Transverse colon (tissue), 4 donors: ENCODE results near the gene PFDN5. TPM values are rescaled to one million over a fixed set of nuclear protein-coding genes. Genes with fewer than 3 reads are reported as not detected.

ENCODE experiments used
- DNase-seq: peaks from one replicate; pipeline ENCODE4 v3.0.0-alpha.2; 2019
- H3K27ac ChIP-seq, 4 donors: fragments of 200-600 bp; sonication (generic); 2 replicates each; pipeline ENCODE4 v1.5.1; 2016 to 2018; ENCODE audit warnings: inconsistent platforms in 4 of 4
- H3K27me3 ChIP-seq: fragments of 200-600 bp; sonication (generic); 2 replicates; pipeline ENCODE4 v1.5.1; 2017; ENCODE audit warnings: inconsistent platforms
- H3K36me3 ChIP-seq, 4 donors: fragments of 200-600 bp; sonication (generic); 2 replicates each; pipeline ENCODE4 v1.5.1; 2017 to 2019; ENCODE audit warnings: inconsistent platforms in 4 of 4
- H3K4me1 ChIP-seq, 4 donors: fragments of 200-600 bp; sonication (generic); 2 replicates each; pipeline ENCODE4 v1.5.1; 2017 to 2020; ENCODE audit warnings: inconsistent platforms in 4 of 4
- H3K4me3 ChIP-seq, 4 donors: fragments of 200-600 bp; sonication (generic); 1 replicate in 1 of 4; 2 replicates in 3 of 4; pipeline versions ENCODE4 v1.5.1 to v1.6.1; 2017 to 2019; ENCODE audit warnings: inconsistent platforms in 4 of 4
- H3K9me3 ChIP-seq, 2 donors: fragments of 200-600 bp; sonication (generic); 2 replicates each; pipeline ENCODE4 v1.5.1; 2017 to 2019; ENCODE audit warnings: inconsistent platforms in 2 of 2
- CTCF ChIP-seq, 5 experiments: fragments of 200-600 bp in 3 of 5; fragments of 450-650 bp in 2 of 5; sonication (generic) in 3 of 5; IDR thresholded peaks; 1 replicate in 2 of 5; 2 replicates in 3 of 5; pipeline ENCODE4 v1.5.1; 2016 to 2017; ENCODE audit warnings: antibody characterized with exemption in 5 of 5, inconsistent platforms in 3 of 5, mild to moderate bottlenecking in 2 of 5, moderate library complexity in 1 of 5
- EP300 ChIP-seq: sonication (generic); formaldehyde crosslinking; IDR thresholded peaks from one replicate; pipeline ENCODE4 v1.6.1; 2017; ENCODE audit warnings: antibody characterized with exemption, low read depth
- POLR2A ChIP-seq: fragments of 450-650 bp; IDR thresholded peaks from one replicate; pipeline ENCODE4 v1.6.1; 2016; ENCODE audit warnings: antibody characterized with exemption, mild to moderate bottlenecking, moderate library complexity
- POLR2AphosphoS5 ChIP-seq, 3 donors: sonication (generic); formaldehyde crosslinking; IDR thresholded peaks; one replicate each; pipeline ENCODE4 v1.6.1; 2016; ENCODE audit warnings: antibody characterized with exemption in 3 of 3
- WGBS, 2 donors: methylation state at CpG; one replicate each; pipeline ENCODE4 v1.1.5; 2018; ENCODE audit warnings: low coverage in 1 of 2; 5-methylcytosine and 5-hydroxymethylcytosine counted together
- in situ Hi-C, 4 donors: fragments of 200-750 bp; cut with MboI; loops; one replicate each; pipeline versions ENCODE4 v1.15.0 to v1.15.1; 2017; ENCODE audit warnings: low sequenced_read_pairs in 3 of 4, low pct_ligation_motif_present in 1 of 4, low pct_unique_long_range_greater_than_20kb in 1 of 4
- intact Hi-C: fragments of 100-400 bp; cut with DNase I; formaldehyde crosslinking; loops from one replicate; pipeline ENCODE4 v1.15.1; 2023; ENCODE audit warnings: low total_unique reads
- total RNA-seq, 4 donors: library from RNA; depleted of rRNA; stranded (reverse); fragments of >200 nt; gene quantifications; one replicate each; pipeline ENCODE4 v1.1.0, GENCODE V29; 2016

PFDN5 gene
- total RNA-seq, 4 donors from 2014 or later, result 244 to 451 (median 381) TPM

DNA sequence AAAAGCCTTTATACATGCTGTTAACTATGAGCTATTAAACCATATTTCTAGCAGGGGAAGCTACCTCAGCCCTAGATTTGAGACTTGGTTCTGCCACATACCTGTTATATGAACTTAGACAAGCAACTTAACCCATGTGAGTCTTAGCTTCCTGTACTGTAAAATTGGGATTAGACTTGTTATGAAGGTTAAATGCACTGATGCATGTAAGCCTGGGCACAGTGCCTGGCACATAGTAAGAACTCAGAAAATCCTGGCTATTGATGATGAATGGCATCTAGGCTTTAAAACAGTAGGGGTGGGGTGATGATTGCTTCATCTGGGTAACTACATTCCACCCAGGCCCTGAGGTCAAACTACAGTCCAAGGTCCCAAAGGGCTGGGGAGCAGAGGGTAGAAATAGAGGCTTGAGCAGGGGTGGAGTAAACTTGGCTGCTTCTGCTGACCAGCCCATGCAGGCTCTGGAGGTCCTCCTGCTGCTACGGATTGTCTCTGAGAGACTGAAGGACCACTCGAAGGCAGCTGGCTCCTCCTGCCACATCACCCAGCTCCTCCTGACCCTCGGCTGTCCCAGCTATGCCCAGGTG is 16.0 kb upstream of the PFDN5 start:
- intact Hi-C loops, result no loop called here
- Histone ChIP-seq H3K36me3 (no peaks in the 10 kb centered on the region), H3K4me3 (no peak overlapping the region), H3K9me3 (no peaks in the 10 kb centered on the region), H3K27me3 (no peaks in the 10 kb centered on the region), H3K4me1 (no peaks in the 10 kb centered on the region), H3K27ac (no peak overlapping the region)
- TF ChIP-seq EP300 (no peak), POLR2A (no peak), CTCF (IDR thresholded peaks at IDR 0.05) (no peak), POLR2AphosphoS5 (IDR thresholded peaks at IDR 0.05) (no peak)
- WGBS, 2 donors, result 86% methylated on average over 3 of the region's 3 CpGs; no CpG with 5 or more reads in 1 of the 2 donors
- in situ Hi-C loops, result loop anchor here in 1 of 4 donors (25.0 kb wide), 1 partner anchor 217 kb away; the partner anchor contains the start of gene TNS2
- peak; percentile 38 for DNase-seq

DNA sequence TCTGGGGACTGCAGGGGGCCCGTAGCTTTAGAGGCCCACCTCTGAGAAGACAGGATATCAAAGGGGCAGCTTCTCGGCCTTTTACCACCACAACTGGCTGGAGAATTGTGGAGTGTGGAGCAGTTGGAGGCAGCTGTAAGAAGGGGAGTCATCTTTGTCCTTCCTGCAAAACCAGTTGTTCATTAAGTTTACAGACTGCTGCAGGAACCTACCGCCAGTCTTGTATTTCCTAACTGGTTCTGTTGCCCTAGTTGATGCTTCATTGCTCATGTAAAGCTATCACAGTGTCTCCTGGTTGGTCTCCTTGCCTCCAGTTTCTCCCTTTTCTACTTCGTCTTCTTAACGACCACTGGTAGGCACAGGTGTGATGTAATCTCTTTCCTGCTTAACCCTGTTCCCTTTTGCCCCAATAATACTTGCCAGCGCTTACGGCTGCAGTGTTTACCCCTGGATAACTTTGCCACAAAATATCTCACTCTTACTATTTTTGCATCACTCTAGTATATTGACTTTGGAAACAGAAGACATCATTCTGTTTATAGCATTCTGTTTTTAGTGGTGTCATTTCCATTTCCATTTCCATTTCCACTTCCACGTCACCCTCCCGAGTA is 15.3 kb upstream of the PFDN5 start:
- no peak for DNase-seq
- Histone ChIP-seq H3K9me3 (no peaks in the 10 kb centered on the region), H3K27me3 (no peaks in the 10 kb centered on the region), H3K27ac (no peak overlapping the region), H3K4me1 (no peaks in the 10 kb centered on the region), H3K4me3 (no peak overlapping the region), H3K36me3 (no peaks in the 10 kb centered on the region)
- WGBS, 2 donors, result 85 to 91% methylated on average over 7 to 9 of the region's 9 CpGs
- TF ChIP-seq POLR2A, result no peak
- TF ChIP-seq CTCF (IDR thresholded peaks at IDR 0.05), result no peak
- no peak for TF ChIP-seq EP300
- TF ChIP-seq POLR2AphosphoS5 (IDR thresholded peaks at IDR 0.05), result no peak
- intact Hi-C loops (loop anchor here (10.0 kb wide), 1 partner anchor 215 kb away; no protein-coding TSS in a partner anchor), in situ Hi-C loops (loop anchor here in 3 of 4 donors (5.0 to 25.0 kb wide), 3 partner anchors 65 to 218 kb away; partner anchors contain the start of gene TNS2 (in 1 of the 3))

DNA sequence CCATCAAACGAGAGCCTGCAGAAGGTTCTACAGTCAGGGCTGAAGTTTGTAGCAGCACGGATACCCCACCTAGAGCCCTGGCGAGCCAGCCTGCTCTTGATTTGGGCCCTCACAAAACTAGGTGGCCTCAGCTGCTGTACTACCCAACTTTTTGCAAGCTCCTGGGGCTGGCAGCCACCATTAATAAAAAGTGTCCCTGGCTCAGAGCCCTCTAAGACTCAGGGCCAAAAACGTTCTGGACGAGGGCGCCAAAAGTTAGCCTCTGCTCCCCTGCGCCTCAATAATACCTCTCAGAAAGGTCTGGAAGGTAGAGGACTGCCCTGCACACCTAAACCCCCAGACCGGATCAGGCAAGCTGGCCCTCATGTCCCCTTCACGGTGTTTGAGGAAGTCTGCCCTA is 8.9 kb upstream of the PFDN5 start:
- H3K4me1 ChIP-seq, result no peaks in the 10 kb centered on the region
- no peaks in the 10 kb centered on the region for H3K9me3 ChIP-seq
- H3K4me3 ChIP-seq, result no peak overlapping the region
- TF ChIP-seq CTCF (IDR thresholded peaks at IDR 0.05) (no peak), POLR2AphosphoS5 (IDR thresholded peaks at IDR 0.05) (no peak), EP300 (no peak), POLR2A (no peak)
- H3K27me3 ChIP-seq, result no peaks in the 10 kb centered on the region
- no peak overlapping the region for H3K27ac ChIP-seq
- DNase-seq, result no peak
- 94% methylated on average over 9 of the region's 9 CpGs; no CpG with 5 or more reads in 1 of the 2 donors for WGBS, 2 donors
- H3K36me3 ChIP-seq, result no peaks in the 10 kb centered on the region
- in situ Hi-C loops, result loop anchor here in 3 of 4 donors (10.0 to 25.0 kb wide), 2 partner anchors 72 to 224 kb away; partner anchors contain the start of gene TNS2 (in 1 of the 3)
- intact Hi-C loops, result loop anchor here (5.0 to 10.0 kb wide), 2 partner anchors 69 to 222 kb away; no protein-coding TSS in a partner anchor

DNA sequence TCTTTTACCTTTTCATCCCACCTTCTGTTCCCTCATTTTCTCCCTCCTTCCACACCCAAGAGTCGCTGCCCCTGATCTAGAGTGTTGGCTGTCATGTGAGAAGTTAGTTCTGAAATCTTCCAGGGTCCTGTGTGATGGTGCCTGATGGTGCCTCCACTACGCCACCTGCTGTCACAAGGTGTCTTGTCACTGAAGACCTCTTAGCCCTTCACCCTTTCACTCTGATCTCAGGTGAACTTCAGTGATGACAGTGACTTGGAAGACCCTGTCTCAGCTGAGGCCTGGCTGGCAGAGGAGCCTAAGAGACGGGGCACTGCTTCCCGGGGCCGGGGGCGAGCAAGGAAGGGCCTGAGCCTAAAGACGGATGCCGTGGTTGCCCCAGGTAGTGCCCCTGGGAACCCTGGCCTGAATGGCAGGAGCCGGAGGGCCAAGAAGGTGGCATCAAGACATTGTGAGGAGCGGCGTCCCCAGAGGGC is 7.6 kb upstream of the PFDN5 start:
- H3K27ac ChIP-seq, result no peak overlapping the region
- no peaks in the 10 kb centered on the region for H3K9me3 ChIP-seq
- no peaks in the 10 kb centered on the region for H3K4me1 ChIP-seq
- H3K4me3 ChIP-seq, result no peak overlapping the region
- no peaks in the 10 kb centered on the region for H3K27me3 ChIP-seq
- in situ Hi-C loops, result loop anchor here in 3 of 4 donors (10.0 to 25.0 kb wide), 2 partner anchors 73 to 225 kb away; partner anchors contain the start of gene TNS2 (in 1 of the 3)
- intact Hi-C loops, result loop anchor here (5.0 to 10.0 kb wide), 2 partner anchors 70 to 223 kb away; no protein-coding TSS in a partner anchor
- peak; percentile 79 for DNase-seq
- H3K36me3 ChIP-seq, result no peaks in the 10 kb centered on the region
- TF ChIP-seq EP300 (no peak), CTCF (IDR thresholded peaks at IDR 0.05) (peak; percentile 56 to 85 (median 63))
- WGBS, 2 donors, result 33 to 80% methylated on average over 1 to 11 of the region's 11 CpGs
